ENCODE data around the gene LCT. TPM values are rescaled to one million over a fixed set of nuclear protein-coding genes. Genes with fewer than 3 reads are reported as not detected.
A peak's percentile ranks its signal among the peaks of the same experiment; 100 is the strongest.

The LCT gene
- total RNA-seq, 1 donor from 2014 or later = 0.41 TPM

DNA sequence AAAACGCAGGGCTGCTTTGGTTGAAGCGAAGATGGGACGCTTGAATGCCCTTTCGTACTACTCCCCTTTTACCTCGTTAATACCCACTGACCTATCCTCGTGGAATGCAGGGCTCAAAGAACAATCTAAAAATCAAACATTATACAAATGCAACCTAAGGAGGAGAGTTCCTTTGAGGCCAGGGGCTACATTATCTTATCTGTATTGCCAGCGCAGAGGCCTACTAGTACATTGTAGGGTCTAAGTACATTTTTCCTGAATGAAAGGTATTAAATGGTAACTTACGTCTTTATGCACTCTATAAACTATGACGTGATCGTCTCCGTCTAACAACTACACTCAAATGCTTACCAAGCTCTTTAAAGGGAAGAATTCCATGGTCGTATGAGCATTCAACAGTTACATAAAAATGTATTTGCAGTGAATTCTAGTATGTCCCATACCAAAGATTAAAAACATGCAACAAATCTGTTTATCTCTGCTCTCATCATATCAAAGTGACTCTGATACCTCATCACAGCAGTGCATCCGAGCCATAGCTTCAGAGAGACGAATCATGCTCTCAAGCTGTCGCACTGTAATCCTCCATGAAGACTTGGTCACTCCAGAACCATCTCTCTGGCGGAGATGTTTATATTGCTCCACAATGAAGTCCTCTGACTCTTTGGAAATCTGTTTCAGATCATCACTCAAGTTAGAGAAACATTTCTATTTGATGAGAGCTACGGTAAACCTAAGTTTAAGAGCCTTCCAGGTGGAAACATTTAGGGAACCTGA lies 14.1 kb upstream of the LCT start:
- DNase-seq (ENCODE audit: low spot score) = no peak
- Mint-ChIP-seq H3K27ac (peak overlapping the region; percentile 23), H3K4me3 (no peak overlapping the region), H3K9me3 (no peaks in the 10 kb centered on the region), H3K27me3 (ENCODE audit: insufficient read depth) (no peaks in the 10 kb centered on the region), H3K36me3 (ENCODE audit: low read depth) (peaks cover 47% of the 10 kb centered on the region), H3K4me1 (ENCODE audit: low read depth) (no peaks in the 10 kb centered on the region)
- intact Hi-C loops (cut with micrococcal nuclease) = loop anchor here (2.0 to 5.0 kb wide), 2 partner anchors 14 to 69 kb away; no protein-coding TSS in a partner anchor

DNA sequence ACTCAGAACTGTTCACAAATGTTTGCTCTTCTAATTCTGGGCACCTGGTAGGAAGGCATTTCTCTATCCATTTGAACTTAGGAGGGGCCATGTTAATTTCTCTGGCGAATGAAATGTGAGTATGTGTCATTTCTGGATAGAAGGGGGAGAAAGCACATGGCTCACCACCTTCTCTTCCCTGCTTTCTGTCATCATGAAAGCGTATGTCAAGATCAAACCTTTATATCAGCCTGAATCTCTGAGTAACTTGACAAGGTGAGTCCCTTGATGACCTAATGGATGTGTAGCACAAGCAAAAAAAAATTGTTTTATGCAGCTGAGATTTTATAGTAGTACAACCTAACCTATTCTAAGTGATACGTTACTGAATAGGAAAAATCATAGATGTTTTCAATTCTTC lies 12.1 kb upstream of the LCT start:
- no peaks in the 10 kb centered on the region for H3K9me3 Mint-ChIP-seq
- DNase-seq (ENCODE audit: low spot score) = no peak
- H3K4me3 Mint-ChIP-seq = no peak overlapping the region
- peak overlapping the region; percentile 44 for H3K27ac Mint-ChIP-seq
- no peaks in the 10 kb centered on the region for H3K4me1 Mint-ChIP-seq (ENCODE audit: low read depth)
- H3K27me3 Mint-ChIP-seq (ENCODE audit: insufficient read depth) = no peaks in the 10 kb centered on the region
- H3K36me3 Mint-ChIP-seq (ENCODE audit: low read depth) = peaks cover 55% of the 10 kb centered on the region
- intact Hi-C loops (cut with micrococcal nuclease) = no loop called here

DNA sequence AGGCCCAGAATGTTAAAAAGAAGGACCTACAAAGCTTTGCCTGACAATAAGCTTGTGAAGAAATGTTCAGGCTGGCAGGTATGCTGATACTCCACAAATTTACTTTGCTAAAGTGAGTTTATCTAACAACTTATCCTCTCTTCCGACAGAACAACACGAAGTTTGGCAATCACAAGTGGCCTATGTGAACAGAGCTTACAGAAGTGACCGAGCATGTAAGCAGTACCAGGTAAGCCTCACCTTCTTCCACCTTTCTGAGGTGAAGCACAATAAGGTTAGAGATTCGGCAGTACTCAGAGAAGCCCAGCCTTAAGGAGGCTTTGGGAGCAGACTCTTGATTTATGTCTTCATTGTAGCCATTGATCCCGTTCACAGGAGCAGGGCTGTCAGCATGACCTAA lies 9.0 kb upstream of the LCT start:
- DNase-seq (ENCODE audit: low spot score) = no peak
- H3K4me1 Mint-ChIP-seq (ENCODE audit: low read depth) = peaks cover 17% of the 10 kb centered on the region
- intact Hi-C loops (cut with micrococcal nuclease) = no loop called here
- H3K36me3 Mint-ChIP-seq (ENCODE audit: low read depth) = peaks cover 59% of the 10 kb centered on the region
- H3K4me3 Mint-ChIP-seq = no peak overlapping the region
- no peaks in the 10 kb centered on the region for H3K9me3 Mint-ChIP-seq
- H3K27me3 Mint-ChIP-seq (ENCODE audit: insufficient read depth) = no peaks in the 10 kb centered on the region
- no peak overlapping the region for H3K27ac Mint-ChIP-seq

DNA sequence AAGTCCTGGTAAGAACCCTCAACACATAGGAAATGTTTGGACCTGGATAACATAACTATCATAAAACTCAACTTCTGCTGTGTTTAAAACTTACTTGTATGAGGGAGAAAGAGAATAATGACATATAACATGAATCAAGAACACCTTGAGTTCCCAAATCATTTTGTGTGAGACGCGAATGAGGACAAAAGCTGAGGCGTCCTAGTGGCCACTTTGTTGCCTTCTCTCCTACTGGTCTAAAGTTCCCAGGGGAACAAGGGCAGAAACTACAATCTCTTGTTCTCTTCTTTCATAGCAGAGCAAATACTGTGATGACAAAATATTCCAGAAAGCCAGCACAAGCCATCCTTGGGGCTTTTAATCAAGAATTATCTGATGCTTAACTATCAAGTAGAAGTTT lies 8.3 kb upstream of the LCT start:
- H3K36me3 Mint-ChIP-seq (ENCODE audit: low read depth) = peaks cover 57% of the 10 kb centered on the region
- peaks cover 23% of the 10 kb centered on the region for H3K4me1 Mint-ChIP-seq (ENCODE audit: low read depth)
- no peaks in the 10 kb centered on the region for H3K27me3 Mint-ChIP-seq (ENCODE audit: insufficient read depth)

DNA sequence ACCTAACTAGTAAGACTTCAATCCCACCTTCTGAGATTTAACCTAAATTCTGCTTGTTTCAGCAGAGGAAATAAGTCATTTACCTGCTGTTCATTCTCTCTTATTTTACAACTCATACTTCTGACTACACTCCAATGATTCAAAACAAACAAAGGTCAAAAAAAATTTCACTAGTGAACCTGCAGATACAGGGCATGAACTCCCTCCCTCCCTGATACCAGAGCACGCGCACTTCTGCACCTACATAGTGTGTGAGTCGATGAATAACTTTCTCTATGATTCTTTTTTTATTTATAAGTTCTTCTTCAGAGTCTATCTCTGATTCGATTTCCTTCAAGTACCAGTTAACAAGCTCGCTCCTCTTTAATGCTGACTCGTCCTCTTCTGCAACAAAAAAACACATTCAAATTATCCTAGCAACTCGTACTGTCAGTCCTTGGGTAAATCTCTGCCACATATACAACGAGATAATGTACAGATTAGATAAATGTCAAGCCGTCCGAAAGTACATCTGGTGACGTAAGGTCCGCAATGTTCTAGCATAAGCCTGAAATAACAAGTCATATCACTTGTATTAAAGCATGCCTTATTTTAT lies 7.4 kb upstream of the LCT start:
- Mint-ChIP-seq H3K9me3 (no peaks in the 10 kb centered on the region), H3K27me3 (ENCODE audit: insufficient read depth) (no peaks in the 10 kb centered on the region), H3K36me3 (ENCODE audit: low read depth) (peaks cover 53% of the 10 kb centered on the region), H3K4me3 (no peak overlapping the region), H3K27ac (no peak overlapping the region), H3K4me1 (ENCODE audit: low read depth) (peaks cover 27% of the 10 kb centered on the region)
- intact Hi-C loops (cut with micrococcal nuclease) = no loop called here
- no peak for DNase-seq (ENCODE audit: low spot score)

More for the DNA sequence above, 8.3 kb upstream of the LCT start:
- intact Hi-C loops (cut with micrococcal nuclease) = no loop called here
- Mint-ChIP-seq H3K9me3 (no peaks in the 10 kb centered on the region), H3K4me3 (no peak overlapping the region), H3K27ac (no peak overlapping the region)
- DNase-seq (ENCODE audit: low spot score) = no peak

DNA sequence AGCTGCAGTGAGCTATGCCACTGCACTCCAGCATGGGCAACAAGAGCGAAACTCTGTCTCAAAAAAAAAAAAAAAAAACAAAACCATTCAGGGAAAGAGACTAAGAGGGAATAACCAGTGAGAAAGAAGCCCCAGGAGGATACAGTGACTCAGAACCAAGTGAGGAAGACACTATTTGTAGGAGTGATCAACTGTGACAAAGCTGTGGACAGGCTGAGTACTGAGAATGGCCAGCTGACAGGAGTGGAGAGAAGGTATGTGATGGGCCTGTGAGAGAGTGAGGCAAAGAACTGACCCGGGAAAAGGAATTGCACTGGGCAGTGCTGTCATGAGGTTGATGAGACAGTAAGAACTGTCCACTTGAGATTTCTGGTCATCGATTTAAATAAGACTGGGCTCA lies 6.7 kb upstream of the LCT start:
- H3K4me1 Mint-ChIP-seq (ENCODE audit: low read depth) = peaks cover 27% of the 10 kb centered on the region
- intact Hi-C loops (cut with micrococcal nuclease) = no loop called here
- H3K36me3 Mint-ChIP-seq (ENCODE audit: low read depth) = peaks cover 48% of the 10 kb centered on the region
- H3K27me3 Mint-ChIP-seq (ENCODE audit: insufficient read depth) = no peaks in the 10 kb centered on the region
- no peak for DNase-seq (ENCODE audit: low spot score)
- no peak overlapping the region for H3K4me3 Mint-ChIP-seq
- H3K27ac Mint-ChIP-seq = peak overlapping the region; percentile 53
- no peaks in the 10 kb centered on the region for H3K9me3 Mint-ChIP-seq

DNA sequence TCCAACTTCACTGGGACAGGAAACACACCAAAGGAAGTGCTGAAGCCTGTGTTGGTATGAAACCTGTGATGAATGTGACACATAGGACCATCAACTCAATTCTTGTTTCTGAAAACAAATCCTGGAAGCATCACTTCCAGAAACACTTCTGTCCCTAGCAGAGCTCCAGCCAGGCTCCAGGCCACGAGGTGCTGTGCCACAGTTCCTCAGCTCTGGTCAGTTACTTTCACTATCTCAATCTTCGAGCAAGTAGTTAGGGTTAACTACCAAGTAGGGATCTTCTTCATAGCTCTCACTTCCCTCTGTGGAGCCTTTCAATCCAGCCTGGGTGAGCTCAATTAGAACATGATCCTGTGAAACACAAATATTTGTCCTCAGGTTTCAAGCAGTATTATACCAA lies 3.6 kb upstream of the LCT start:
- intact Hi-C loops (cut with micrococcal nuclease) = loop anchor here (2.0 kb wide), 1 partner anchor 20 kb away; no protein-coding TSS in a partner anchor
- Mint-ChIP-seq H3K27ac (peak overlapping the region; percentile 57), H3K27me3 (ENCODE audit: insufficient read depth) (no peaks in the 10 kb centered on the region), H3K9me3 (no peaks in the 10 kb centered on the region), H3K4me3 (no peak overlapping the region), H3K36me3 (ENCODE audit: low read depth) (peaks cover 38% of the 10 kb centered on the region), H3K4me1 (ENCODE audit: low read depth) (peaks cover 30% of the 10 kb centered on the region)
- no peak for DNase-seq (ENCODE audit: low spot score)

DNA sequence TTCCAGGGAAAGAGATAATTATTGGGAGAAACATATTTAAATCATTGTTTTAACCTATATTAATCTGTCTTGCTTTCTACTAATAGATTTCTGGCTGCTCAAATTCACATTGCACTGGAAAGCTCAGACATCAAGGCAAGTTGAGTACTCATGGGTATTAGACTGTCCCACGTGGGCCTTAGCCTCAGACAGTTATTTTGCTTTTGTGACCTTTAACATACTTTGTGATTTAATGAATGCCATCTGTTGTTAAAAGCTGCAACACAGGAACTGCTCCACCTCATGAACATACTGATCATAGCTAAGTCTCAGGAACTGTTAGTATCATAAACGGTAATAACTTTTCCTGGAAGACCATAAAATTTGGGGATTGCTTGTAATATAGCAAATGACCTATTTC lies 2.7 kb upstream of the LCT start:
- Mint-ChIP-seq H3K36me3 (ENCODE audit: low read depth) (peaks cover 35% of the 10 kb centered on the region), H3K9me3 (no peaks in the 10 kb centered on the region), H3K4me3 (no peak overlapping the region), H3K27ac (no peak overlapping the region), H3K4me1 (ENCODE audit: low read depth) (peaks cover 32% of the 10 kb centered on the region), H3K27me3 (ENCODE audit: insufficient read depth) (no peaks in the 10 kb centered on the region)
- intact Hi-C loops (cut with micrococcal nuclease) = loop anchor here (2.0 kb wide), 1 partner anchor 19 kb away; no protein-coding TSS in a partner anchor
- no peak for DNase-seq (ENCODE audit: low spot score)

DNA sequence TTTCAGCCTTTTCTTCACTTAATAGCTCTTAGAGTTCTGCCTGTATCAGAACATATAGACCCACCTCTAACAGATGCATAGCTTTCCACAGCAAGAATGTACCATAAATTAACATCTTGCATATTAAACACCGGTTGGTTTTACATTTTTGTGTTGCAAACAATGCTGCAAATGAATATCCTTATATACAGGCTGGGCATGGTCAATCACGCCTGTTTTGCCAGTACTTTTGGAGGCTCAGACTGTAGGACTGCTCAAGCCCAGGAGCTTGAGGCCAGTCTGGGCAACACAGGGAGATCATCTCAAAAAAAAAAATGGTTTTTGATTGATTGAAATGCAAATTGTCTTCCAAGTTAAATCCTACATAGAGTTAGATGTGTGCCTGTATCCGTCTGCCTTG lies 1.5 kb upstream of the LCT start:
- Mint-ChIP-seq H3K27me3 (ENCODE audit: insufficient read depth) (no peaks in the 10 kb centered on the region), H3K9me3 (no peaks in the 10 kb centered on the region), H3K27ac (no peak overlapping the region), H3K4me3 (no peak overlapping the region), H3K4me1 (ENCODE audit: low read depth) (peaks cover 32% of the 10 kb centered on the region), H3K36me3 (ENCODE audit: low read depth) (peaks cover 23% of the 10 kb centered on the region)
- DNase-seq (ENCODE audit: low spot score) = no peak
- intact Hi-C loops (cut with micrococcal nuclease) = no loop called here

DNA sequence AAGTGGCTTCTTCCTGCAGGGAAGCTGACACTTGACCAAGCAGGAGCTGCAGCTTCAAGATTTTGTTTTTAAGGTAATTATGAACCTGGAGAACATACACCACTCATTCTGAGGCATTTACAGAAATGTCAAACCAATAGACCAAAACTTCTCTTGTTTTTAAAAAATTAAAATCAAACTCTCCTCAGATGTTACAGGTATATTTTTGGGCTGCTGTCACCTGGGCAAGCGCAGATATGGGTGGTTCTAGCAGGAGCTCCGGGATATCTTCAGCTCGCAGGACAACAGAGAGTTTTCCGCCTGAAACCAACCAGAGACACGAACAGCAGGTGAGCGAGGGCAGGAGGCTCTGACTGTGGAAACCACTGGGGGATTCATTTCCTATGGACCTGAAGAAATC lies 4.1 kb downstream of the LCT start:
- Mint-ChIP-seq H3K9me3 (no peaks in the 10 kb centered on the region), H3K4me1 (ENCODE audit: low read depth) (peaks cover 5% of the 10 kb centered on the region), H3K4me3 (no peak overlapping the region), H3K27me3 (ENCODE audit: insufficient read depth) (no peaks in the 10 kb centered on the region), H3K36me3 (ENCODE audit: low read depth) (peaks cover 4% of the 10 kb centered on the region), H3K27ac (no peak overlapping the region)
- DNase-seq (ENCODE audit: low spot score) = no peak
- intact Hi-C loops (cut with micrococcal nuclease) = no loop called here

DNA sequence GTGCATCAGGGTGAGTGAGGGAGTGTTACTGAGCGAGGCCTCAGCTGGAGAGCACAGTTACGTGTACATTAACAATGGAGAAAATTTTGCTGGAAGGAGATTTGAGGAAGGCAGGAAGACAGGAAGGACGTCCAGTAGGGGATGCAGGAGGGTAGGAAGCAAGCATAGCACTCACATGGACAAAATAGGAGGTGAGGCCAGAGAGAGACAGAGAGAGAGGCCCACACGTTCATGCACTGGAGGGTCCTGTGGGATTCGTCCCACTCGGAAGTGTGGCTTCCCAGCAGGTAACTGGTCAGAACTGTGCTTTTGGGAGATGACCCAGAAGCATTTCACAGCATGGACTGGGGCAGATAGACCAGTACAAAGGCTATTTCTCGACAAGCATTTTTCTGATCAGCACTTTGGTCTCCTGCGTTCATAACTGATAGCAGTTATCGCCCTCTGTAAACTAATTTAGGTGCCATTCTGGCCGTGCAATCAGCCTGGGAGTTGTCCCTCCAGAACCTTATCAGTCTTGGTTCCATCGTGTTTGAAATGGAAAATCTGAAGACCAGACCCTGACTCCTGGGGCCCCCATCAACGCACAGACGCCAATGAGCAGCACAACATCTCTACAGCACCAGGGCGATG lies 5.7 kb downstream of the LCT start:
- H3K27ac Mint-ChIP-seq = no peak overlapping the region
- H3K4me1 Mint-ChIP-seq (ENCODE audit: low read depth) = peaks cover 5% of the 10 kb centered on the region
- H3K27me3 Mint-ChIP-seq (ENCODE audit: insufficient read depth) = no peaks in the 10 kb centered on the region
- H3K9me3 Mint-ChIP-seq = no peaks in the 10 kb centered on the region
- intact Hi-C loops (cut with micrococcal nuclease) = no loop called here
- no peak for DNase-seq (ENCODE audit: low spot score)
- peaks cover 4% of the 10 kb centered on the region for H3K36me3 Mint-ChIP-seq (ENCODE audit: low read depth)
- no peak overlapping the region for H3K4me3 Mint-ChIP-seq

DNA sequence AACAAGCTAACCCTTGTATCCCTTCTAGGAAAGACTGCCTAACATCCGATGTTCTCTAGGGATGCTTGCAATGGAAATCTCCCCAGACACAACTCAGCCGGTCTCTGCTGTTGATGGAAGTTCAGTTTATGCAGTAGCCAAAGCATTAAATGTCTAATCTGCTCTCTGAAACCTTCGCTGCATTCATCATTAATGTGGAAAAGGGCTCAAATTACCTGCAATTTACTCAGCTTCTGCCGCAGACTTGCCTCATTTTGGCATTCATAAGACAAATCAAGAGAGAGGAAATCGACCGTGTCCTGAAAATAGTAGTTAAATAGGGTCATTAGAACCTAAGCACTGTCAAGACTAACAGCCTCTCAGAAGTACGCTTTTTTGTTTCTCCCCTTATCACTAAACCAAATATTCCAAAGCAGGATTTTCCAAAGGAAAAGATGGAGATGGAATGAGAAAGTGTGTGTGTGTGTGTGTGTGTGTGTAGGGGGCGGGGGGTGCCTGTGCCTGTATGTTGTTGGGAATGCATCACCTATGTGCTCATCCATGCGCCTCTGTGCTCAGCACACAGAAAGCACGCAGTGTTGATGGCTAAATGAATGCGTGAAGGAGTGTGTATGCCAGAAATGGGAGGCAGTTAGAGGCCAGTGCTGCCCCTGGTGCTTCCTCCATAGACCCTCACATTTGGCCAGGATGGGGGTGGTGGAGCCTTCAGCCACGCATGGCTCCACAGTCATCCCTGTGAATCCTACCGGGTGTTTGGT lies 7.4 kb downstream of the LCT start:
- no peak overlapping the region for H3K4me3 Mint-ChIP-seq
- H3K27me3 Mint-ChIP-seq (ENCODE audit: insufficient read depth) = no peaks in the 10 kb centered on the region
- H3K27ac Mint-ChIP-seq = no peak overlapping the region
- DNase-seq (ENCODE audit: low spot score) = no peak
- intact Hi-C loops (cut with micrococcal nuclease) = no loop called here
- H3K36me3 Mint-ChIP-seq (ENCODE audit: low read depth) = peaks cover 6% of the 10 kb centered on the region
- H3K4me1 Mint-ChIP-seq (ENCODE audit: low read depth) = no peaks in the 10 kb centered on the region
- no peaks in the 10 kb centered on the region for H3K9me3 Mint-ChIP-seq

DNA sequence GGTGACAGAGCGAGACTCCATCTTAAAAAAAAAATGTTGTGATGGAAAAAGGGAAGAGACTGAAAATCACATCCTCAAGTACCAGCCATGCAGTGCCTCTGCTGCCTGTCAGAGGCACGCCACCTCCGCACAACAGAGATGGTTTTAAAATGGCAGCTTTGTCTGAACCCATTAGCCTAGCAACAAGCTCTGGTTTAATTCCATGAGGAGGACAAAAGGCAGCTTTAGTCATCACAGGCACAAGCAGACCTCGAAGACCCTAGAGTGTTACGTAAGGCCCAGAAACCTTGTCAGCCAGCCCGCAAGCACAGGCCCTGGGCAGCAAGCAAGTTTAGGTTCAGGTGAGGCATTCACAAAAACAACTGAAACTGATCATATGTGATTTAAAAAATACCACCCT lies 10.4 kb downstream of the LCT start:
- H3K4me1 Mint-ChIP-seq (ENCODE audit: low read depth) = peaks cover 8% of the 10 kb centered on the region
- no peak overlapping the region for H3K27ac Mint-ChIP-seq
- no peak for DNase-seq (ENCODE audit: low spot score)
- no peaks in the 10 kb centered on the region for H3K27me3 Mint-ChIP-seq (ENCODE audit: insufficient read depth)
- H3K9me3 Mint-ChIP-seq = peaks cover 15% of the 10 kb centered on the region
- peaks cover 26% of the 10 kb centered on the region for H3K36me3 Mint-ChIP-seq (ENCODE audit: low read depth)
- intact Hi-C loops (cut with micrococcal nuclease) = no loop called here
- H3K4me3 Mint-ChIP-seq = no peak overlapping the region
